Measurements from ENCODE around the gene MICALL2.

The MICALL2 gene

GRCh38 chr7:1388021-1388702 lies 71.1 kb downstream of the MICALL2 start:
- DNase-seq: no peak

- no peak for DNase-seq
These were observed 72.0 kb downstream of the MICALL2 start for GRCh38 chr7:1387261-1387660.

- DNase-seq: peak; percentile 70
These were observed 72.5 kb downstream of the MICALL2 start for GRCh38 chr7:1386623-1387220.

GRCh38 chr7:1385809-1386622 lies 73.3 kb downstream of the MICALL2 start:
- peak; percentile 50 for DNase-seq

- no peak for DNase-seq
These were observed 74.0 kb downstream of the MICALL2 start for GRCh38 chr7:1385086-1385808.

Measured in COR-L47 (cell line).